NCI-H748 (cell line): ENCODE results near the gene GLP1R.
"Not testable (repeated sequence)": the region's sequence is repeated elsewhere in the genome, so short reads cannot be mapped to it uniquely, and the experiment has no call there.

Experiments
- DNase-seq: peaks from one replicate; lab custom pipeline; 2025; ENCODE audit not compliant: unreplicated experiment; lab: John Stamatoyannopoulos, UW

The GLP1R gene

DNA sequence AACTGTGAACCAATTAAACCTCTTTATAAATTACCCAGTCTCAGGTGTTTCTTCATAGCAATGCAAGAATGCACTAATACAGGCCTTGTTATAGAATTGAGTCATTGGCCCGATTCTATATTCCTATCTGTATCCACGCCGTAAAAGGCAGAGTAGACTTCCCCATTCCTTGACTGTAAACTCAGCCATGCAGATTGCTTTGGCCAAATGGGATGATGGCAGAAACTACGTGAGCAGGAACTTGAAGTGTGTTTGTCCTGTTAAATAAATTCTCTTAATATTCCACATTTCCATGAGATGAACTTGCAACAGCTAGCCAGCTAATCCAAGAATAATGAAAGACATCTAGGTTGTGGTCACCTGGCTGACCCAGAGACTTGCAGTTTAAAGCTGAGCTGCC lies 70.3 kb downstream of the GLP1R start:
- DNase-seq = no peak

DNA sequence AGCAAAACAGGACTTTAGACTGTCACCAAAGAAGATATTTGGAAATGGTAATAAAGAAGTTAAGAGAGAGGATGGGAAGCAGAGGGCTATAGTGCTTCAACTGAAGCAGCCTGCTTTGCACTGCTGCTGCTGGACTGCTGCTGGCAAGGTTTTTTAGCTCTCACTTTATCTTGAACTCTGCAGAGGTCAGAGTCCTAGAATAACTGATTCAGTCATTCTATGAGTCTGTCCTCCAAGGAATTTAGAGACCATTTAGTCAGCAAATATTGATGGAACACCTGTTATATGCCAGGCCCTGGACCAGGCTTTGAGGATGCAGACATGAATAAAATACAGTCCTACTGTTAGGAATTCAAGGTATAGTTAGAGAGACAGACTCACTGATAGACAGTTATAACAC lies 75.5 kb downstream of the GLP1R start:
- no peak for DNase-seq

DNA sequence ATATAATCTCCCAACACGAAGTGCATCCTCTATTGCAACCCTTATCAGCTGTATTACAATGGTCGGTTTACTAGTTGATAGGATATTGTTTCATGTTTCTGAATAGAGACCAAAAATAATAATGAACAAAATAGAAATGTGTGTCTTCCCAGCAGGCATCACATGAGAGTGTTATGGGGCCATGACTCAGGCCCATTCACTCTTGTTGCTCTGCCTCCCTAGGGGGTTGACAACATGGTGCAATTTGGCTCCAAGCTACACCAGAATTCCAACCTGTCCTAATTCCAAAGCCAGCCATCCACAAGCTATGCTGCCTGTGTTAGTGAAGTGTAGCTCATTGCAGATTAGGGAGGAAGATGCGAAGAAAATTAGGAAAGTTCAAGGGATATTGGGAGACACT lies 79.5 kb downstream of the GLP1R start:
- DNase-seq = no peak

DNA sequence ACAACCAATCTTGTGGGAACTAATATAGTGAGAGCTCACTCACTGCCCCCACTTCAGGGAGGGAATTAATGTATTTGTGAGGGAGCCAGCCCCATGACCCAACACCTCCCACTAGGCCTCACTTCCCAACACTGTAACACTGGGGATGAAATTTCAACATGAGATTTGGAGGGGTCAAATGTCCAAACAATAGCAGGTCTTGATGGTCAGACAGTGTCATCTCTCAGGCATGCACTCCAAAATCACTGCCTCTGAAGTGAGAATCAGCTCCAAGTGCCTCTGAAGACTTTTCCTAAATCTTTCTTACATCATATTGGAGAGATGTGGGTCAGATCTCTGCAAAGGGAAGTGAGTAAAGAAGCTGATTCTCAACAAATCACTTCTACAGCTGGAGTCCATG lies 80.3 kb downstream of the GLP1R start:
- DNase-seq = no peak

DNA sequence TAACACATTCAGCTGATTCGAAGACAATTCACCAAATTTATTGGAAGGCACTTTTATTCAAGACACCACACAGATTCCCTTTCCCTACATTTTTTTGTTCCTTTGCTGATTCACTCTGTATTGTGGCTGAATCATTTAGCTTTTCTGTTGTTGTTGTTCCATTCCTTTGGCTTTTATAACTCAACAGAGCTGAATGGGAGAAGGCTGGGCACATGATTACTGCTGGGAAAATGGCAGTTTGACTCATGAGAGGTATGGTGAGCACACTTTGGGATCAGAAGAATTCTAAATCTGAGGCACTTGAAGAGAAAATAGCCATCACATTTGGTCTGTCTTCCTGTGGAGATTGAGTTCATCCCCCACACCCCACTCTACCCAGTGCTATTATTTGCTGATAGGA lies 82.1 kb downstream of the GLP1R start:
- no peak for DNase-seq

DNA sequence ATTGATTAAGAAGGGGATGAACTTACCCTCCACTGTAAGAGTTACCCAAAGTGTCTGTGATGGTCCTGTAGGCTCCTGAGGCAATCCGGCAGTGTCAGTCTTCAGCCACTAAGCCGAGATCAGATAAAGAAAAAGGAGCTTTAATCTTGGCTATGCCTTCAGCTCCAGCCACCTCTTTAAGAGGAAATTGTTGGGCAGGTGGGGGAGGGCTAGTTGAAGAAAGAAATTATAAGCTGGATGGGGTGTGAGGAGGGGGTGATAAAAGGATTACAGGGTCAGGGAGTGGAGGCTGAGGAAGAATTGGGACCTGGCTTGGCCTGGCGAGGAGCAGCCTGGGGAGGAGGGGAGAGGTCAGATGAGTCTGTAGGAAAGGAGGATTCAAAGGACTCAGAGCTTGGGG lies 86.2 kb downstream of the GLP1R start:
- DNase-seq = not testable (repeated sequence)

DNA sequence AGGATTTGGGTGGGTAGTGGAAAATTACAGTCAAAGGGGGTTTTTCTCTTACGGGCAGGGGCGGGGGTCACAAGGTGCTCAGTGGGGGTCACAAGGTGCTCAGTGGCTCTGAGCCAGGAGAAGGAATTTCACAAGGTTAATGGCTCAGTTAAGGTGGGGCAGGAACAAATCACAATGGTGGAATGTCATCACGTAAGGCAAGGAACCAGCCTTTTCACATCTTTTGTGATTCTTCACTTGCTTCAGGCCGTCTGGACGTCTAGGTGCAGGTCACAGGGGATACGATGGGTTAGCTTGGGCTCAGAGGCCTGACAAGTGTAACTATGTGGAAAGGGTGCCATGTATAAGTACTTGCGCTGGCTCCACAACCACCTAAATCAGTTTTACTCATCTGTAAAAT lies 87.6 kb downstream of the GLP1R start:
- not testable (repeated sequence) for DNase-seq

DNA sequence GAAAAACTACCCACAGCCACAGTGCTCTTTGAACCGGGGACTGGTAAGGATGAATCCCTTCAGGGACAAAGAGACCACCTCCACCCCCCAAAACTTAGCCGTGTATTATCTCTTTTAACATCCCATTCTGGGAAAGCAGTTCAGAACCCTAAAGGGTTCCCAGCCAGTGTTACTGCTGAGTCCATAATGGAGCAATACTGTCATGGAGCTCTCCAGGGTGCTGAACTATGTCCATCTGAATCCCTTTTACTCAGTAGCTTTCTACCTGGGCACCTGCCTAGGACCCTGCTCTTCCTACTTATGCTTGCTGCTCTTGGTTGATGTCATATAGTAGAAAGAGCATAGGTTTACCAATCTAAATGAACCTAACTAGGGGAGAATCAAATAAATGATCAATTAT lies 88.7 kb downstream of the GLP1R start:
- no peak for DNase-seq
